C1 segment of cervical spinal cord (tissue), 14 donors: Measurements from ENCODE around the gene OR51B5.
"Not testable (repeated sequence)": the region's sequence is repeated elsewhere in the genome, so short reads cannot be mapped to it uniquely, and the experiment has no call there.

Experiments
- DNase-seq, 14 donors: peaks; one replicate each; lab custom pipeline; 2025; lab: John Stamatoyannopoulos, UW

Gene OR51B5

DNA sequence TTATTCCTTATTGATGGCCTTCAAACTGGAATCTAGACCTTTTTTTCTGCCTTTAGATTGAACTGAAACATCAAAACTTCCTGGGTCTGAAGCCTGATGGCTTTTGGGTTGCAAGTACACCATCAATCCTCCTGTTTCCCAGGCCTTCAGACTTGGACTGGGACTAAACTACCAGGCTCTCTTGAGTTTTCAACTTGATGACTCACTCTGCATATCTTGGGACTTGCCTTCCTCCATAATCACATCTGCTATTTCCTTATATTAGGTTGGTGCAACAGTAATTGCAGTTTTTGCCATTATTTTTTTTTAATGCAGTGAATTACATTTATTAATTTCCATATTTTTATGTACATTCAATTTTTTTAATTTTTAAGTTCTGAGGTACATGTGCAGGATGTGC, 7.0 kb downstream of the OR51B5 start:
- DNase-seq, result no peak

DNA sequence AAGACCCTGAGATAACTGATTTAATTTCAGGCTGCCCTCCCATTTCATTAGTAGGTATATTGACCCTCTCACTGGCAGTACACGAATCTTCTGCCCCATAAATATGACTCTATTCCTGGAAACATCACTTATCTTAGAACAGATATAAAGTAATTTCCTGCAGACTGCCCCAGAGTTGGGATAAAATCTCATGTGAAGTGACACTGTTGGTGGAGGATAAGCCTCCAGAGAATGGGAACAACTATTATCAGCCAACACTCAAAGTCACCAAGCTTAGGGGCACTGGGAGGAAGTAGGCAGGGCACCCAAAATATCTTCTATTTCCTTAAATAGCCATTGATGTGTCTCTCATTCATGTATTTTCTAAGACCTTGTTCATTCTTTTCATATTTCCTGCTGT, 8.2 kb downstream of the OR51B5 start:
- no peak for DNase-seq

DNA sequence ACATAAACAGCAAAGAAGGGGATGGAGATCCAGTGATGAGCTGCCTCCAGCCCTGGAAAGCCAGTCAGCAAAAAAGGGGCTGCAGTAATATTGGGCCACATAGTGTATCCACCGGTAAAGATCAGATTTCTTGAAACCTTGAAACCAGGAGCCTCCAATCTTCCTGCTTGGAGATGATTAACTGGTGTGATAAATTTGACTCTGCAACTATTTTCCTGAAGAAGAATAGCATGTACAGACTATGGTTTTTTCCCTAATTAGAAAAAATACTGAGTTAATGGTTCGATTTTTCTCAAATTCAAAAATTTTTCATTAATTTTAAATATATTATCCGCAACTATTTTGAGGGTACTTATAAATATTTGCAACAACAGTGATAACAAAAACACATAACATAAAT, 19.1 kb downstream of the OR51B5 start, which contains the start of gene OR51B2:
OR51B2 (minus strand) TSS at position 101 of the 400 bp plus-strand sequence; CDS start at position 101, 0 bp downstream.
- no peak for DNase-seq

DNA sequence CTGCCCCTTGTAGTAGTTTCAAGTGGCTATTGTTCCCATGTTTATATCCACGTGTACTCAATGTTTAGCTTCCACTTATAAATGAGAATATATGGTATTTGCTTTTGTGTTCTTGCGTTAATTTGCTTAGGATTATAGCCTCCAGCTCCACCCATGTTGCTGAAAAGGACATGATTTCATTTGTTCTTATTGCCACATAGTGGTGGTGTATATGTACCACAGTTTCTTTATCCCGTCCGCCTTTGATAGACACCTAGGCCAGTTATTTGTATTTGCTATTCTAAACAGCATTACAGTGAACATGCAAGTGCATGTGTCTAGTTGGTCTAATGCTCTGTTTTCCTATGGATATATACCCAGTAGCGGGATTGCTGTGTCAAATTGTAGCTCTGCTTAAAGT, 26.0 kb downstream of the OR51B5 start:
- no peak for DNase-seq

DNA sequence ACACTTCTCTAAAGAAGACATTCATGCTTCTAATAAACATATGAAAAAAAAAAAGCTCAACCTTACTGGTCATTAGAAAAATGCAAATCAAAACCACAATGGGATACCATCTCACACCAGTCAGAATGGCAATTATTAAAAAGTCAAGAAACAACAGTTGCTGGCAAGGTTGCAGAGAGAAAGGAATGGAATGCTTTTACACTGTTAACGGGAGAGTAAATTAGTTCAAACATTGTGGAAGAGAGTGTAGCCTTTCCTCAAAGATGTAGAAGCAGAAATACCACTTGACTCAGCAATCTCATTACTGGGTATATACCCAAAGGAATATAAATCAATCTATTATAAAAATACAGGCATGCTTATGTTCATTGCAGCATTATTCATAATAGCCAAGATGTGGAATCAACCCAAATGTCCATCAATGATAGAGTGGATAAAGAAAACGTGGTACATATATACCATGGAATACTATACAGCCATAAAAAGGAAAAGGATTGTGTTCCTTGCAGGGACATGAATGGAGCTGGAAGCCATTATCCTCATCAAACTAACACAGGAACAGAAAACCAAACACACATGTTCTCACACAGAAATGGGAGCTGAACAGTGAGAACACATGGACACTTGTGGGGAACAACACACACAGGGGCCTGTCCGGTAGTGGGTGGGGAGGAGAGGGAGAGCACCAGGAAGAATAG, 29.8 kb downstream of the OR51B5 start:
- not testable (repeated sequence) for DNase-seq

DNA sequence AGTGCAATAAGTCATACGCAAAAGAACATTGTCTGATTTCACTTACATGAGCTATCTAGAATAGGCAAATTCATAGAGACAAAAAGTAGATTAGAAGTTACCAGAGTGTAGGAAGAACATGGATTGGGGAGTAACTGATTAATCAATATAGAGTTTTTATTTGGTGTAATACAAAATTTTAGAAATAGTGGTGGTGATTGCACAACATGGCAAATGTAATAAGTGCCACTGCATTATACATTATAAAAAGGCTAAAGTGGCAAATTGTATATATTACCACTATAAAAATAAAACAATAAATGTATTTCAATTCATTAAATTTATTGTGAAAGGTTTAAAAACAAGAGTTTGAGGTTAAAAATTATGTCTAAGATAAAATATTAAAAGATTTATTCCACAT, 32.9 kb downstream of the OR51B5 start:
- no peak for DNase-seq

DNA sequence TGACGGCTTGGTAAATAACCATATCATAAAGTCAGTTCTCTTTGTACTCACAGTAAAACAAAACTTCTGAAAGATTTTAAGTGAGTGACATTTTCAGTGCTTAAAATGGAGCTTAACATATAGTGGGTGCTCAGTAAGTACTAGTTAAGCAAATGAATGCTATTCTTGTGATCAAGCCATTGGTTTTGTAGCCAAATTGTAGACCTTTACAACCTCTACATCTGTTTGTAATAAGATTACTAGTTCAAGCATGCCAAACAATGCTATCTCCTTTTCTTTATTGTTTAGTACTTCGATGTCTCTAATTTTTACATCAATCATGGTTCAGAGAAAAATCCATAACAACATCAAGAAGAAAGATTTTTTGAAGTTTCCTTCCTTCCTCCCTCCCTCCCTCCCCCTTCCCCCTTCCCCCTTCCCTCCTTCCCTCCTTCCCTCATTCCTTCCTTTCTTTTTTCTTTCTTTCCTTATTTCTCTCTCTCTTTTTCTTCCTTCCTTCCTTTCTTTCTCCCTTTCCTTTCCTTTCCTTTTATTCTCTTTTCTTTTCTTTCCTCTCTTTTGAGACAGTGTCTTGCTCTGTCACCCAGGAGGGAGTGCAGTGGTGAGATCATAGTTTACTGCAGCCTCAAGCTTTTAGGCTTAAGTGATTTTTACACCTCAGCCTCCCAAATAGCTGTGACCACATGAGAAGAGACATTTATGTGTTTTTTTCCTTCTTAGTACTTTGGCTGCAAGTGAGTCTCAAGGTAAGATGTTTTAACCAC, 35.9 kb downstream of the OR51B5 start:
- DNase-seq, result no peak

DNA sequence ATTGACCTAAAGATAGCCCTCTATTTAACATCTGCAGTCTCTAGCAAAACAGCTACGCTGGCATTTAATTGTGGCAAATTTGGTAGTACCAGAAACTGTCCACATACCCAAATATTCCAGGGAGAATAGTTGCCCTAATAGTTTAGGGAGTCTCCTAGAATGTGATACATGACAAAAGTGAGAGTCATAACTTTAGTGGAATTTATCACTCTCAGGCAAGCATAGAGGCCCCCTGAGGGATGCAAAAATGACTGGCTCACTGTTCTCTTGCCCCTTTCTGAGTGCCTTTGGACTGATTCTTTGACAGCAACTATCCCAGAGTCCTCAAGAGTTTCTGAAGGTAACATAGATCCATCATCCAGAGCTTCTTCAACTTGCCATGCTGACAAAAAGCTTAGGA, 39.3 kb downstream of the OR51B5 start:
- no peak for DNase-seq

DNA sequence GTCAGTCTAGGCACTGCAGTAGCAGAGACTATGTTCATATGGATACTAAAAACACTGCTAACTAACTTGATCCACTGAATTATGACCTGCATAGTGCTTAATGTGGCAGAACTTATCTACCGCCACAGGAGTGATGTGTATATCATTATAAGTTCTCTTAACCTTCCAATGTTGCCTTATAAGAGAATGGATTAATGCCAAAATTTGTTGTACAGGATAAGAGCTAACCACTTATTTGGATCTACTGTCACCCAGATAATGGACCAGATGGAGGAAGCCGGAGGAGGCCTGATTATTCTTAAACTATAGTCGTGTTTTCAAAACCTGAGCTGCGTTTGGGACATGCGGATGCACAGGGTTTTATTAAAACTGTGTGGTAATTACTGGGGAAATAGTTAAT, 39.7 kb downstream of the OR51B5 start:
- DNase-seq, result peak in 1 of 14 donors; percentile 14

DNA sequence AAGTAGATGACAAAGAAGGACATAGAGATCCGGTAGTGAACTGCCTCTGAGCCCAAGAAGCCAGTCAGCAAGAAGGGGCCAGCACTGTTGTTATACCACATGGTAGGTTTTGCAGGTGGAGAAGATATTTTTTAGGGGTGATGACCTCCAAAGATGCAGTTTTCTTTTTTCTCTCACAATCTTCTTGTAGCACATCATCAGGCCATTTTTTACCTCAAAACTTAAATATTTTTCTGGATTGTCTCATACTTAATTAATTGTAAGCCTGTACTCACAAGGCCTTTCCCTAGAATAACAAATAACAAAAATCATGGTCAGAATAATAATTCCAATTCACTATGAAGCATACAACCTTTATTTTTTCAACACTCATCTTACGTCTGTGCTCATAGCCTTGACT, 41.5 kb downstream of the OR51B5 start, which contains the start of gene OR51B4:
OR51B4 (minus strand) TSS at position 101 of the 400 bp plus-strand sequence; CDS start at position 101, 0 bp downstream.
- DNase-seq, result no peak

DNA sequence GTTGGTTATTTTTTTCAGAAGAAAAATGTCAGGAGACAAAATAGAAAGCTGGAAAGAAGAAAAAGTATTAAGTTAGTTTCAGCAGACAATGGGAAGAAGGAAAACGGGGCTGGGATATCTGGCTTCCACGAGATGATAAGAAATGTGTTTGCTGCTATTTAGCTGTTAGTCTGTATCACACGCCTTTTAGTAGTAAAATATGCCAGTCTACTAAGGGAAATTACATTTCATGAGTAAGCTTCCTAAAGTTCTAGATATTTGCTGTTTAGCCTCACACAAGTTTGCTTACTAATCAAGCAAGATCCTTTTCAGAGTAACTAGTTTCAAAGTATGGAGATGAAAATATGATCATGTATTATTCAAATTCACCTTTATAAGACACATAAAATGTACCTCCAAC, 43.1 kb downstream of the OR51B5 start:
- DNase-seq, result no peak

DNA sequence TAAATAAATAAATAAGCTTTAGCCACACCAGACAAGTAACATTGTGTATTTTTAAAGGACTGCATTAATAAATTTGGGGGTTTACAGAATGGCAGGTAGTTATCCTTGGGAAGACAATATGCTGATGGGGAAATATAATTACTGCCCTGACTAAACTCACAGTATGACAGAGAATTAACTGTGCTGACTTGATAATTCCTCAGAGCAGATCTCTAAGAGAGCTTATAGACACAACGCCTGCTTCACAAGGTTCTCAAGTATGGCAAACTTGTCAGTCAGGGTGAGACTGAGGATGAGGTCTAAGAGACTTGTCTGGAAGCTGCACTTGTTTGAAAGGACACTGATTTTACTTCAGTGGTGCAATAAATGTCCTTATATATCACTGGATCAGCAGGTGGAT, 44.9 kb downstream of the OR51B5 start:
- DNase-seq, result no peak

DNA sequence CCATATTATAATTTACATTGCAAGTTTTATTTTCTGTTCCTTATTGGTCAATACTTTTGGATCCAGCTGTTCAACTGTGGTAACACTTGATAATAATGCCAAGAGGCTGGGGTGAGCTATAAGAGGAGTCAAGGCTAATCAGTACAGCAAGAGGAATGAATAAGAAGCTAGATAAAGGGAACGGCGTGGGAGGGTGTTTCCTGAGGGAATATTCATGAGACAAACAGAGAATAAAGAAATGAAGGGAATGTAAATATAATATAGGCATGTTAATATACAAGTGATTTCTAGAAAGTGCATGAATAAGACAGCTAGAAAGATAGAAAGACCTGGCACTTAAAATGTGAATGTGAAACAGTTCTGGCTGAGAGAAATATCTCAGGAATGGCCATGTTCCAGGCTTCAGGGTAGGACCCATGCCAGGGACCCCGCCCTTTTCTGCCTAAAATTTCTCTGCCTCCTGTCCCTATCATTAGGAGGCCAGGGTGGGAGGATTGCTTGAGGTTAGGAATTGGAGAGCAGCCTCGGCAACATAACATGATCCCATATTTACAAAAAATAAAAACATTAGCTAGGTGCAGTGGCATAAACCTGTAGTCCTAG, 45.5 kb downstream of the OR51B5 start:
- no peak for DNase-seq

DNA sequence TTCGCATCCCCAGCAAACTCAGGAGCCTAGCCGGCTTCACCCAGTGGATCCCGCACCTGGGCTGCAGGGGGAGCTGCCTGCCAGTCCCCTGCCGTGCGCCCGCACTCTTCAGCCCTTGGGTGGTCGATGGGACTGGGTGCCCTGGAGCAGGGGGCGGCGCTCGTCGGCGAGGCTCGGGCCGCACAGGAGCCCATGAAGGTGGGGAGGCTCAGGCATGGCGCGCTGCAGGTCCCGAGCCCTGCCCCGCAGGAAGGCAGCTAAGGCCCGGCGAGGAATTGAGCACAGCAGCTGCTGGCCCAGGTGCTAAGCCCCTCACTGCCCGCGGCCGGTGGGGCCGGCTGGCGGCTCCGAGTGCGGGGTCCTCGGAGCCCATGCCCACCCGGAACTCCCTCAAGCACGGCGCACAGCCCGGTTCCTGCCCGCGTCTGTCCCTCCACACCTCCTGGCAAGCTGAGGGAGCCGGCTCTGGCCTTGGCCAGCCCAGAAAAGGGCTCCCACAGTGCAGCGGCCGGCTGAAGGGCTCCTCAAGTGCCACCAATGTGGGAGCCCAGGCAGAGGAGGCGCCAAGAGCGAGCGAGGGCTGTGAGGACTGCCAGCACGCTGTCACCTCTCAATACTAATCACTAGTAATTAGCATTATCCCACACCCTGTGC, 48.9 kb downstream of the OR51B5 start:
- DNase-seq, result not testable (repeated sequence)

DNA sequence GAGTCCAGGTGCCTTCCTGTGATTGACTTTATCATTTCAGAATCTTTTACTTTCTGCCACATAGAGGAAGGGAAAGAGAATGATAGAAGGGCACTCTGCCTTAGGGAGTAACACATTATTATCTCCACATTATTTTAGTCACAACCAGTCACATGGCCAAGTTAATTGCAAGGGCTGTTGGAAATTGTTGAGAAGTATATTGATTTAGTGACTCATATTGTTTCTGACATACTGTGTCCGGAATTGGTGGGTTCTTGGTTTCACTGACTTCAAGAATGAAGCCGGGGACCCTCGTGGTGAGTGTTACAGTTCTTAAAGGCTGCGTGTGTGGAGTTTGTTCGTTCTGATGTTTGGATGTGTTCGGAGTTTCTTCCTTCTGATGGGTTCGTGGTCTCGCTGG, 50.3 kb downstream of the OR51B5 start:
- no peak for DNase-seq
